ENCODE data around the gene CBY1. TPM values are rescaled to one million over a fixed set of nuclear protein-coding genes. Genes with fewer than 3 reads are reported as not detected.

CBY1 gene
- total RNA-seq, 1 experiment from 2014 or later: 28.3 TPM

DNA sequence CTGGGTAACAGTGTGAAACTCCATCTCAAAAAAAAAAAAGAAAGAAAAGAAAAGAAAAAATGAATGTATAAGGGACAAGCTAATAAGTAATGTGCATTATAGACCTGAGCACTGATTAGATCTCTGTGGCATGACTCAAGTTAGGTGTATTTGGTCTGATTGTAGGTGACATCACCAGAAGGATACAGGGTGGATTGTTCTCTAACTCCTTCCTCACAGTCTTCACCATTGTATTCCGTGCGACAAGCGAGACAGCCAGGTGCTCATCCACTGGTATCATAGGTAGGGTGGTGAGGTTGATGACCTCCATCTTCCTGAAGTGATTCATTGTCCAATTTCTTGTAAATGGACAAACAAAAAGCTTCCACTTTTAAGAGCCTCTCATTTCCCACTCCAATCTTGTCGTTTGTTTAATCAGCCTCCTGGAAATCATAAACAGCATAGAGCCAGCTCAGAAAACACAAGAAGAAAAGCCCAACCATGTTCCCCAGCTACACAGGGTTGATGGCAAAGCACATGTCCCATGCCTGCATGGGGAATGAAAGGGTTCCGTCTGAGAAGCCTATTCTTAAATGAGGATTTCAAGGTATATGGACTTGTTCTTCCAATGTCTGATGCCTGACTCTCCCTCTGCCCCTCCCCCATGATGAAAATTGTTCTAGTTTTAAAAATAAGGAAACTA is 6.5 kb upstream of the CBY1 start:
- H3K27ac Mint-ChIP-seq (ENCODE audit: unreplicated experiment): no peak overlapping the region
- DNase-seq: no peak
- CTCF ChIA-PET: no interaction called here

DNA sequence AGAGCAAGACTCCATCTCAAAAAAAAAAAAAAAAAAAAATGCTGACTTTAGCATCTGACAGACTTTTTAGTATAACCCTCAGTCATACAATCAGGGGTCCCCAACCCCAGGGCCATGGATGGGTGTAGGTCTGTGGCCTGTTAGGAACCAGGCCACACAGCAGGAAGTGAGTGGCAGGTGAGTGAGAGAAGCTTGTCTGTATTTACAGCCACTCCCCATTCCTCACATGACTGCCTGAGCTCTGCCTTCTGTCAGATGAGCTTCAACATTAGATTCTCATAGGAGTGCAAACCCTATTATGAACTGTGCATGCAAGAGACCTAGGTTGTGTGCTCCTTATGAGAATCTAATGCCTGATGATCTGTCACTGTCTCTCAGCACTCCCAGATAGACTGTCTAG is 3.6 kb upstream of the CBY1 start:
- H3K27ac Mint-ChIP-seq (ENCODE audit: unreplicated experiment): no peak overlapping the region
- no peaks in the 10 kb centered on the region for H3K27me3 Mint-ChIP-seq (ENCODE audit: insufficient read depth, unreplicated experiment)
- no peaks in the 10 kb centered on the region for H3K9me3 Mint-ChIP-seq (ENCODE audit: unreplicated experiment)
- Histone ChIP-seq H3K4me3 (ENCODE audit: low read depth, low read length) (no peak overlapping the region), H3K27me3 (replicated peaks; ENCODE audit: control insufficient read depth, insufficient read depth, low read length) (no peaks in the 10 kb centered on the region), H3K4me1 (no peaks in the 10 kb centered on the region), H3K36me3 (ENCODE audit: control insufficient read depth, insufficient read depth, low read length) (no peaks in the 10 kb centered on the region), H3K9me3 (no peaks in the 10 kb centered on the region)
- intact Hi-C loops (cut with micrococcal nuclease; ENCODE audit: unreplicated experiment): no loop called here
- no peak overlapping the region for H3K4me3 Mint-ChIP-seq (ENCODE audit: unreplicated experiment)
- DNase-seq: peak in 1 of 2 experiments; percentile 10
- H3K4me1 Mint-ChIP-seq (ENCODE audit: low read depth, unreplicated experiment): no peaks in the 10 kb centered on the region
- BruUV-seq (replicated peaks): no TSS peak
- TF ChIP-seq, protein P1, sequence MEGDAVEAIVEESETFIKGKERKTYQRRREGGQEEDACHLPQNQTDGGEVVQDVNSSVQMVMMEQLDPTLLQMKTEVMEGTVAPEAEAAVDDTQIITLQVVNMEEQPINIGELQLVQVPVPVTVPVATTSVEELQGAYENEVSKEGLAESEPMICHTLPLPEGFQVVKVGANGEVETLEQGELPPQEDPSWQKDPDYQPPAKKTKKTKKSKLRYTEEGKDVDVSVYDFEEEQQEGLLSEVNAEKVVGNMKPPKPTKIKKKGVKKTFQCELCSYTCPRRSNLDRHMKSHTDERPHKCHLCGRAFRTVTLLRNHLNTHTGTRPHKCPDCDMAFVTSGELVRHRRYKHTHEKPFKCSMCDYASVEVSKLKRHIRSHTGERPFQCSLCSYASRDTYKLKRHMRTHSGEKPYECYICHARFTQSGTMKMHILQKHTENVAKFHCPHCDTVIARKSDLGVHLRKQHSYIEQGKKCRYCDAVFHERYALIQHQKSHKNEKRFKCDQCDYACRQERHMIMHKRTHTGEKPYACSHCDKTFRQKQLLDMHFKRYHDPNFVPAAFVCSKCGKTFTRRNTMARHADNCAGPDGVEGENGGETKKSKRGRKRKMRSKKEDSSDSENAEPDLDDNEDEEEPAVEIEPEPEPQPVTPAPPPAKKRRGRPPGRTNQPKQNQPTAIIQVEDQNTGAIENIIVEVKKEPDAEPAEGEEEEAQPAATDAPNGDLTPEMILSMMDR (IDR thresholded peaks at IDR 0.05; ENCODE audit: insufficient read depth in 1 of 2, low read depth in 1 of 2, low read length in 1 of 2, severe bottlenecking in 1 of 2, unreplicated experiment in 1 of 2): no peak
- peaks cover 14% of the 10 kb centered on the region for H3K36me3 Mint-ChIP-seq (ENCODE audit: insufficient read depth, unreplicated experiment)
- ChIA-PET POLR2A (no interaction called here), CTCF (no interaction called here)

More for the DNA sequence above, 6.5 kb upstream of the CBY1 start:
- Histone ChIP-seq H3K36me3 (ENCODE audit: control insufficient read depth, insufficient read depth, low read length) (no peaks in the 10 kb centered on the region), H3K27me3 (replicated peaks; ENCODE audit: control insufficient read depth, insufficient read depth, low read length) (no peaks in the 10 kb centered on the region), H3K4me3 (ENCODE audit: low read depth, low read length) (no peak overlapping the region), H3K9me3 (no peaks in the 10 kb centered on the region), H3K4me1 (no peaks in the 10 kb centered on the region)
- POLR2A ChIA-PET: no interaction called here
- intact Hi-C loops (cut with micrococcal nuclease; ENCODE audit: unreplicated experiment): no loop called here
- Mint-ChIP-seq H3K4me1 (ENCODE audit: low read depth, unreplicated experiment) (no peaks in the 10 kb centered on the region), H3K36me3 (ENCODE audit: insufficient read depth, unreplicated experiment) (peaks cover 8% of the 10 kb centered on the region), H3K27me3 (ENCODE audit: insufficient read depth, unreplicated experiment) (no peaks in the 10 kb centered on the region), H3K9me3 (ENCODE audit: unreplicated experiment) (no peaks in the 10 kb centered on the region), H3K4me3 (ENCODE audit: unreplicated experiment) (no peak overlapping the region)
- TF ChIP-seq, protein P1 (IDR thresholded peaks at IDR 0.05; ENCODE audit: insufficient read depth in 1 of 2, low read depth in 1 of 2, low read length in 1 of 2, severe bottlenecking in 1 of 2, unreplicated experiment in 1 of 2): no peak
- BruUV-seq (replicated peaks): no TSS peak

DNA sequence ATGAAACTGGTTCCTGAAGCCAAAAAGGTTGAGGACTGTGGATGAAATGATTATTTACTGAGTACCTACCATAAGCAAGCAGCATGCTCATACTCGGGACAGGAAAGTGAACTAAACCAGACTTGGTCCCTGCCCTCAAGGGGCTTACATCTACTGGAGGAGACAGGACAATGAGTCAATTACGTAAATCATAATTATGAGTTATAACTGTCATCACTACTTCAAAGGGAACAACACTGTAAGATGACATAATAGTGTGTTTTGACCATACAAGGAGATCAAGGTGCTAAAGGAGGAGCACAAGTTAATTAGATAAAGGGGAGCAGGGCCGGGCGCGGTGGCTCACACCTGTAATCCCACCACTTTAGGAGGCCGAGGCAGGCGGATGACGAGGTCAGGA is 2.7 kb upstream of the CBY1 start:
- CTCF ChIA-PET: no interaction called here
- Histone ChIP-seq H3K36me3 (ENCODE audit: control insufficient read depth, insufficient read depth, low read length) (no peaks in the 10 kb centered on the region), H3K9me3 (no peaks in the 10 kb centered on the region), H3K4me3 (ENCODE audit: low read depth, low read length) (no peak overlapping the region), H3K4me1 (no peaks in the 10 kb centered on the region), H3K27me3 (replicated peaks; ENCODE audit: control insufficient read depth, insufficient read depth, low read length) (no peaks in the 10 kb centered on the region)
- TF ChIP-seq, protein P1 (IDR thresholded peaks at IDR 0.05; ENCODE audit: insufficient read depth in 1 of 2, low read depth in 1 of 2, low read length in 1 of 2, severe bottlenecking in 1 of 2, unreplicated experiment in 1 of 2): no peak
- Mint-ChIP-seq H3K9me3 (ENCODE audit: unreplicated experiment) (no peaks in the 10 kb centered on the region), H3K27me3 (ENCODE audit: insufficient read depth, unreplicated experiment) (no peaks in the 10 kb centered on the region), H3K4me1 (ENCODE audit: low read depth, unreplicated experiment) (no peaks in the 10 kb centered on the region), H3K27ac (ENCODE audit: unreplicated experiment) (no peak overlapping the region), H3K4me3 (ENCODE audit: unreplicated experiment) (peak overlapping the region; percentile 6), H3K36me3 (ENCODE audit: insufficient read depth, unreplicated experiment) (peaks cover 14% of the 10 kb centered on the region)
- POLR2A ChIA-PET: no interaction called here
- intact Hi-C loops (cut with micrococcal nuclease; ENCODE audit: unreplicated experiment): no loop called here
- no peak for DNase-seq
- no TSS peak for BruUV-seq (replicated peaks)
